Measurements from ENCODE around the gene ZC3H18. TPM values are rescaled to one million over a fixed set of nuclear protein-coding genes. Genes with fewer than 3 reads are reported as not detected.

The ZC3H18 gene
- total and polyA plus RNA-seq, 2 experiments from 2014 or later, result 30.0 to 40.7 TPM

- TF ChIP-seq ZNF462 (CRISPR knock-in tag; IDR thresholded peaks at IDR 0.05) (no peak), ETS1 (IDR thresholded peaks at IDR 0.05) (peak; percentile 49; the same call in 1 of the 2 replicates), REST (IDR thresholded peaks at IDR 0.05; ENCODE audit: unreplicated experiment) (no peak)
Measured at GRCh38 chr16:88662843-88663606, 92.8 kb downstream of the ZC3H18 start, which contains the start of gene MVD (continued).
